ENCODE data around the gene OCA2. TPM values are rescaled to one million over a fixed set of nuclear protein-coding genes. Genes with fewer than 3 reads are reported as not detected.

OCA2 gene
- total and polyA plus RNA-seq, 4 donors, result 0.49 to 23.0 (median 2.3) TPM

- Histone ChIP-seq H3K9ac (ENCODE audit: insufficient read depth in 1 of 2, low read length in 2 of 2) (no peak overlapping the region), H3K36me3 (ENCODE audit: control insufficient read depth in 4 of 4, insufficient read depth in 4 of 4, low read length in 4 of 4) (no peaks in the 10 kb centered on the region), H3K4me1 (ENCODE audit: control insufficient read depth in 5 of 5, insufficient read depth in 5 of 5, low read length in 5 of 5) (no peaks in the 10 kb centered on the region), H3K27me3 (ENCODE audit: control insufficient read depth in 3 of 3, insufficient read depth in 3 of 3, low read length in 2 of 3) (no peaks in the 10 kb centered on the region), H3K9me3 (ENCODE audit: control insufficient read depth in 4 of 4, insufficient read depth in 3 of 4, low read length in 3 of 4) (no peaks in the 10 kb centered on the region), H3K4me3 (no peak overlapping the region), H3K27ac (ENCODE audit: low read depth in 1 of 2, low read length in 1 of 2) (no peak overlapping the region)
- DNase-seq (no peak), ATAC-seq (ENCODE audit: insufficient read depth, low FRiP score) (no peak)
- TF ChIP-seq CTCF (IDR thresholded peaks at IDR 0.05; ENCODE audit: control extremely low read depth, extremely low read depth), result no peak
- 67 to 74% methylated on average over 3 of the region's 3 CpGs for WGBS, 2 donors
These were observed 65.7 kb downstream of the OCA2 start for GRCh38 chr15:28033443-28033842.

GRCh38 chr15:28030801-28031200 lies 68.3 kb downstream of the OCA2 start:
- no peak for ATAC-seq (ENCODE audit: insufficient read depth, low FRiP score)

DNA sequence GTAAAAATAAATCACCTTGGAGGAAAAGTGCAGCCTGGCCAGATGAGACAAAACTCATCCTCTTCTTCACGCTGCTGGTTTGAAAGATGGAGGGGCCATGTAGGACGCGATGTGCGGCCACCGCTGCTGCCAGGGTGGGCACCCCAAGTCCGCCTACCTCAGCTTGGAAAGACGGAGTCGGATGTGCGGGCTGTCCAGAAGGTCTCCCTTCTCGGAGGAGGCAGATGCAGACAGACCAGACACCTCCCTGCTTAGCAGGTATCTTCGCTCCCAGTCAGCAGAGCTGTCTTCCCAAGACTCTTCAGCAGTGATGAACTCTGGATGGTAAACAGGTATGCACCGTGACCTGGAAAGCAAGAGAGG lies 71.4 kb downstream of the OCA2 start:
- peaks cover 0 to 1% (median 0%) of the 10 kb centered on the region in 4 donors for H3K9me3 ChIP-seq (ENCODE audit: control insufficient read depth in 4 of 4, insufficient read depth in 3 of 4, low read length in 3 of 4)
- H3K9ac ChIP-seq (ENCODE audit: insufficient read depth in 1 of 2, low read length in 2 of 2), result no peak overlapping the region
- peaks cover 0 to 8% (median 2%) of the 10 kb centered on the region in 4 donors for H3K36me3 ChIP-seq (ENCODE audit: control insufficient read depth in 4 of 4, insufficient read depth in 4 of 4, low read length in 4 of 4)
- H3K4me3 ChIP-seq, result no peak overlapping the region
- no peaks in the 10 kb centered on the region for H3K4me1 ChIP-seq (ENCODE audit: control insufficient read depth in 5 of 5, insufficient read depth in 5 of 5, low read length in 5 of 5)
- H3K27ac ChIP-seq (ENCODE audit: low read depth in 1 of 2, low read length in 1 of 2), result no peak overlapping the region
- no peaks in the 10 kb centered on the region for H3K27me3 ChIP-seq (ENCODE audit: control insufficient read depth in 3 of 3, insufficient read depth in 3 of 3, low read length in 2 of 3)
- no peak for ATAC-seq (ENCODE audit: insufficient read depth, low FRiP score)
- WGBS, 2 donors, result 95 to 97% methylated on average over 12 of the region's 12 CpGs
- no peak for TF ChIP-seq CTCF (IDR thresholded peaks at IDR 0.05; ENCODE audit: control extremely low read depth, extremely low read depth)
- no peak for DNase-seq

More at GRCh38 chr15:28030801-28031200, 68.3 kb downstream of the OCA2 start:
- Histone ChIP-seq H3K27me3 (ENCODE audit: control insufficient read depth in 3 of 3, insufficient read depth in 3 of 3, low read length in 2 of 3) (no peaks in the 10 kb centered on the region), H3K9ac (ENCODE audit: insufficient read depth in 1 of 2, low read length in 2 of 2) (no peak overlapping the region), H3K27ac (ENCODE audit: low read depth in 1 of 2, low read length in 1 of 2) (no peak overlapping the region), H3K4me1 (ENCODE audit: control insufficient read depth in 5 of 5, insufficient read depth in 5 of 5, low read length in 5 of 5) (no peaks in the 10 kb centered on the region), H3K36me3 (ENCODE audit: control insufficient read depth in 4 of 4, insufficient read depth in 4 of 4, low read length in 4 of 4) (peaks cover 0 to 3% (median 0%) of the 10 kb centered on the region in 4 donors), H3K4me3 (no peak overlapping the region), H3K9me3 (ENCODE audit: control insufficient read depth in 4 of 4, insufficient read depth in 3 of 4, low read length in 3 of 4) (no peaks in the 10 kb centered on the region)
- no peak for TF ChIP-seq CTCF (IDR thresholded peaks at IDR 0.05; ENCODE audit: control extremely low read depth, extremely low read depth)
- no peak for DNase-seq
- WGBS, 2 donors, result 71 to 83% methylated on average over 2 of the region's 2 CpGs

All from lung (tissue), 12 donors.